HG03457 (cell line): Measurements from ENCODE around the gene CSF2.

Experiments
- ATAC-seq: cut with Tn5 transposase; IDR thresholded peaks from one replicate; pipeline ENCODE4 v1.9.1; 2021; ENCODE audit warnings: moderate number of reproducible peaks; ENCODE audit not compliant: unreplicated experiment

The CSF2 gene

DNA sequence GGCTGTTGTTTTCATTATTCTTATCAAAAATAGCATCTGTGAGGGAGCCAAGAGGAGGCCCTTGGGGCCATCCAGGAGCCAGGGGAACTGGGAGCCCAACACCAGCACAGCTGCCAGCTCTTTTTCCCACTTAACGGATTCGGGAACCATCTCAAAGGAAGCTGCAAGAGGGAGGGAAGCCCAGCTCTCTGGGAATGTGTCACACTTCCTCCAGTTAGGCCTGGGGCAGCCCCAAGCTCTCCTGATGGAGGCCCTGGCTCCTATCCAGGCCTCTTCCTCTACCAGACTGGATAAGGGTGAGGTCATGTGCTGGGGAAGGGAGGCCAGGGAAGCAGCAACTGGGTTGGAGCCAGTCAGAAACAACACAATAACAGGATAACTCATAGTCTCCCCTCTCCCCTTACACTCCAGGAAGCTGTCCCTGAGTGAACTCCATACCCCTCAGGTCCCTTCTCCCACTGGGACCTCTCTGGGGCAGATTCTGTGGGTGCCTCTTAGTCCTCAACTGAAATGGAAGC lies 12.7 kb downstream of the CSF2 start:
- no peak for ATAC-seq

- ATAC-seq = no peak
Observed at GRCh38 chr5:132087176-132087575, 13.6 kb downstream of the CSF2 start.

- ATAC-seq = no peak
Observed at GRCh38 chr5:132087661-132088060, 14.1 kb downstream of the CSF2 start.

GRCh38 chr5:132089363-132089762 lies 15.8 kb downstream of the CSF2 start:
- no peak for ATAC-seq

GRCh38 chr5:132090107-132090506 lies 16.5 kb downstream of the CSF2 start:
- ATAC-seq = no peak

DNA sequence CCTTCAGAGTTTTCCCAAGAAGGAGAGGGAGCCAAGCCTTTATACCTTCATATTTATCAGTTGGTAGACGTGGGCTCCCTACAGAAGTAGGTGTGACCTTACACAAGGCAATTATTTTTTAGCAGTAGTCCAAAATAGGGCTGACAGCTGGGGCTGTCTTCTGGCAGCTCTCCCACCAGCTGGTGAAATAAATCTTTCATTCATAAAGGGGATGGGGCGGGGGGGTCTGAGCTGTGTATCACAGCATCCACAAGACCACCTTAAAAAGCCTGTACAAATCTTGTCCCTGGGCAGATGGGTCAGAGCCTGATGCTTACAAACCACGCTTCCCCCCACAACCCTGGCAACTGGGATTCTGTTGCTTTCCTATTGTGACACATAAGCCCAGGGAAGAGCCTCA lies 19.7 kb downstream of the CSF2 start:
- no peak for ATAC-seq

DNA sequence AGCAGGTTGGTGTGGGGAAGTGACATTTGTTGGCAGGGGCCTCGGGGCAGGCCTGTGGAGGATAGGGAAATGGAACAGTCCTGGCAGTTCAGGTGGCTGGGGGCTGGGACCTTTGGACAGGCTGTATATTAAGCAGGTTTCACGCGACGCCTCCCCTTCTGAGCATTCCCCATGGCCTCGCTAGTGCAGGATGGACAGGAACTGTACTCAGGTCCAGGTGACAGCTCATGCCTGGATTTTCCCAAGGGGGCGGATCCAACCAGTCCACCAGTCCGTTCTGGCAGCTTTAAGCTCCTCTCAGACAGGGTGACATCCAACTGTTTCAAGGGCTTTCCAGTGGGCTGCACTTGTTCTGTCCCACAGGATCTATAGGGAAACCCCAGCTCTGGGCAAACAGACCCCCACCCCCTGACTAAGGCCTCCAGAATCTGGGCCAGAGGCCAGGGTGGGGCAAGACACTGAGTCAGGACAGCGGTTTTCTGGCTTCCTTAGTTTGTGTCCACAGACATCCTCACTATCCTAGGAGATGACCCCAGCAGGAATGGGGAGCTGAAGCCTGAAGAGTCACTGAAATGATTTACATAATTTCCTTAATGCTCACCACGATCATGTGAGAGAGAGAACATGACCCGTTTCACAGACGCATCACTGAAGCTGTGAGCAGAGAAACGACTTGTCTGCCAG lies 20.9 kb downstream of the CSF2 start:
- no peak for ATAC-seq

DNA sequence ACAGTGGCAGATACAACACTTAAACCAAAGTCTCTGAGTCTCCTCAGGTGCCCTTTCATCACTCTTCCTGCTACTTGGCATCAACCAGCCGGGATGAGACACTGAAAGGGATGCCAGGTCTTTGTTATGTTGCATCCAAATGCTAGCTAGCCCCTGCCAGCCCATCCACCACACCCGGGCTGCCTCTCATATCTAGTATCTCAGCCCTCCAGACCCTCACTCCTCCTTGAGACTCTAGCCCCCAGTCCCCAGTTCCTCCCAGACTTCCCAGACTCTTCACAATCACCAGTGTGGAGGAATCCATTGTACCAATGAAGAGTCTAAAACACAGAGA lies 21.5 kb downstream of the CSF2 start:
- ATAC-seq = no peak

GRCh38 chr5:132095424-132095972 lies 21.9 kb downstream of the CSF2 start:
- no peak for ATAC-seq

- ATAC-seq = no peak
Observed at GRCh38 chr5:132096904-132097303, 23.3 kb downstream of the CSF2 start.

DNA sequence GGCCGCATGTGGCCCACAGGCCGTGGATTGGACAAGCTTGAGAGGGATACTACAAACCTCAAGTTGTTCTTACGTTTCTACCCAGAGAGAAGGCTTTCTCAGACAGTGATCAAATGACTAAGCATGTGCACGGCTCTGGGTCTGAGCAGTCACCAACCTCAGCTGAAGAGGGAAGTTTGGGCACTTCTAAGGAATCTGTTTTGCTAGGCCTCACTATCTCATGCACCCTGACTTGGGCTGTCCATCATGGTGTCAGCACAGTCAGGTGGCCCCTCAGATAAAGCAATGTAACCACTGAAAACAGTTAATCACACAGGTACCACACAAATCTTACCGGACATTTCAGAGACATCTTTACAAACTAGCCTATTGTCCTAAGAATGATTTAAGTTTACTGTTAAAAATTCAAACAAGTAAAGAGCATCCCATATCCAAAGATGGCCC lies 24.6 kb downstream of the CSF2 start:
- no peak for ATAC-seq

- no peak for ATAC-seq
Observed at GRCh38 chr5:132098621-132099020, 25.0 kb downstream of the CSF2 start.

GRCh38 chr5:132099076-132099748 lies 25.6 kb downstream of the CSF2 start:
- ATAC-seq = peak; percentile 38

GRCh38 chr5:132099905-132100304 lies 26.3 kb downstream of the CSF2 start:
- no peak for ATAC-seq

DNA sequence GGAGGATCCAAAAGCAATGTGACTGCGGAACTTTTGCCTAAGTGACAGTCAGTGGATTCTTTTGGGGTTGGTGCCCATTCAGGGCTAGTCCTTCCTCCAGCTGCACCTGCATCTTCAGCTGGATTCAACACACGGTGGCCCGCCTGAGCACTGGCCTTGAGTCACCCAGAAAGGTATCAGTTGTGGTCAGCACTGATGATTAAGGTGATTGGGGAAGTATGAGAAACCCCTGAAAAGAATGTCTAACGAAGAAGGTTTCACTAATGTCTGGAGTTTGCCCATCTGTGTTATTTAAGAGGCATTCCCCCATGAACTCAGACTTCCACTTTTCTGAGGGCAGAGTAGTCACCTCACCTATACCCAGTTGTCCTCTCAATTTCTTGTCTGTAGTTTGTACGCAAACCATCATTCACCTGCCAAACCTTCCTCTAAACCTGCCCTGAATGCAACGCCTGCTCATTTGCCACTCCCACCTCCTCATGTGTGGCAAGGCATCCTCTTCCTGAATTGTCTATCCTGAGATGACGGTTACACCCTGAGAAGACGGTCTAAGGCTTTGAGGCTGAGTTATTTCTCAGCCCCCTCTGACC lies 27.2 kb downstream of the CSF2 start:
- ATAC-seq = peak; percentile 25

GRCh38 chr5:132101385-132101880 lies 27.8 kb downstream of the CSF2 start:
- no peak for ATAC-seq

DNA sequence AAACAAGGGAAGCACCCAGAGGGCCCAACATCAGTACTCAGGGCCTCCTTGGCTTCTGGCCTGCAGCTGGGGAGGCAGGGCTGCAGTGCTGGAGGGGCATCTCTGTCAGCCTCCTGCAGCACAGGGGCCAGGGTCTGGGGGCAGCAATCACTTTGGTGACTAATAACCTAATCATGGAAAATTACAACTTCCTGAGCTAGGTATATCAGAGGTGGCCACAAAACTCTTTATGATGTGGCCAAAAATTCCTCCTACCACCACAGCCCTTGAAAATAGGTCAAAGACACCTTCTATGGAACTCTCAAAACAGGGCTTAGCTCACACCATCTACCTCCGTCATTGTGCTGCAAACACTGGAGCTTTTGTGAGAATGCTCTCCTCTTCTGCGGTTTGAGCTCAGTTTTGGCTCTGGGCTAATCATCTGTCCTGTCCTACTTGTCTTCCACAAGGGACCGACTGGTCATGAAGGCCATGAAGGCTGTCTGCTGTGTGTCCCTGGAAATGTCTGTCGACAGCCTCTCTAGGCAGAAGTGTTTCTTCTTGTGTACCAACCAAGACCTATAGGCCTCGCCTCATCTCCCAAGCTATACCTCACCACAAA lies 28.6 kb downstream of the CSF2 start:
- no peak for ATAC-seq

GRCh38 chr5:132102944-132103331 lies 29.3 kb downstream of the CSF2 start:
- no peak for ATAC-seq

DNA sequence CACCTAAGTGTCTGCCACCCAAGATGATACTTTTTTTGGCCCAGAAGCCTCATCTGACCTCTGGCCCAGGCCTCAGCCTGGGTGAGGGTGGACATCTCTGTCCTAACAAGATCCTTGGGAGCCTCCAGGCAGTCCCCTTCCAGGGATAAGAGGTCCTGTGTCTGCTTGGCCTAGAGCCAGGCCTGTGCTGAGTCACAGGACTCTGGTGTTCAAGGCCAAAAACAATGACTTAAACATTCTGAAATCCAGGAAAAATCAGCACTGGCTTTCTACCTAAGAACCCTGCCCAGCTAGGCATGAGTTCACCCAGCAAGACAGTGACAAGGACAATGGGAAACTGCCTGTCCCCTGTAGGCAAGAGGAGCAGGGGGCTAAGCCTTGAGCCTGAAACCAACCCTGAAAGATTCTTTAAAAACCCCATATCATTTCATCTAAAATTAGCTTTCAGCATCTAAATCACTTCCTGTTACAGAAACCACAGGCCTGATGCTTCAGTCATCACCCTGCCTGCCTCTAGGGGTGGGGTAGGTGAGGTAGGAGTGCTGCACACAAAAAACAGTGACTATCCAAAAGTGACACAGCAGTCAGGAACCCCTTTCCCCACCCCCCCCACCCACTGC lies 29.9 kb downstream of the CSF2 start:
- ATAC-seq = peak; percentile 51

DNA sequence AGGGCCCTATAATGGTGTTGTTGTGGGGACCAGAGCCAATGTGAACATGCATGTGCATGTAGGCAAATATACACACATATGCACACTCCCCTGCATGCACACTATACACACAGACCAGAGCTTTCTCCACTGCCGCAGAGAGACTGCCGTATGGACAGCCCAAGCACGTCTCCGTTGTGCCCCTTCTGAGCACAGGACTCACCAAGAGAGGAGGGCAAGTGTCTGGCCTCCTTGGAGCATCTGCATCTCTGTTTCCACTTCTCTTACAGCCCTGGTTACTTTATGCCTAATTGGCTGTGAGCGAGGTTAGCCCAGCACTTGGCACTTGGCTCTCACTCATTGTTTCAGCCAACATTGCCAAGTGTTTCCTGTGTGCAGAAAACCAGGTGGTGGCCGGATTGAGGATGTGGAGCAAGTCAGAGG lies 30.4 kb downstream of the CSF2 start:
- no peak for ATAC-seq

- no peak for ATAC-seq
Observed at GRCh38 chr5:132104556-132104955, 31.0 kb downstream of the CSF2 start.
